ENCODE results near the gene KCNT1. TPM values are rescaled to one million over a fixed set of nuclear protein-coding genes. Genes with fewer than 3 reads are reported as not detected.

The KCNT1 gene
- total RNA-seq, 1 experiment from 2014 or later: 0.17 TPM

DNA sequence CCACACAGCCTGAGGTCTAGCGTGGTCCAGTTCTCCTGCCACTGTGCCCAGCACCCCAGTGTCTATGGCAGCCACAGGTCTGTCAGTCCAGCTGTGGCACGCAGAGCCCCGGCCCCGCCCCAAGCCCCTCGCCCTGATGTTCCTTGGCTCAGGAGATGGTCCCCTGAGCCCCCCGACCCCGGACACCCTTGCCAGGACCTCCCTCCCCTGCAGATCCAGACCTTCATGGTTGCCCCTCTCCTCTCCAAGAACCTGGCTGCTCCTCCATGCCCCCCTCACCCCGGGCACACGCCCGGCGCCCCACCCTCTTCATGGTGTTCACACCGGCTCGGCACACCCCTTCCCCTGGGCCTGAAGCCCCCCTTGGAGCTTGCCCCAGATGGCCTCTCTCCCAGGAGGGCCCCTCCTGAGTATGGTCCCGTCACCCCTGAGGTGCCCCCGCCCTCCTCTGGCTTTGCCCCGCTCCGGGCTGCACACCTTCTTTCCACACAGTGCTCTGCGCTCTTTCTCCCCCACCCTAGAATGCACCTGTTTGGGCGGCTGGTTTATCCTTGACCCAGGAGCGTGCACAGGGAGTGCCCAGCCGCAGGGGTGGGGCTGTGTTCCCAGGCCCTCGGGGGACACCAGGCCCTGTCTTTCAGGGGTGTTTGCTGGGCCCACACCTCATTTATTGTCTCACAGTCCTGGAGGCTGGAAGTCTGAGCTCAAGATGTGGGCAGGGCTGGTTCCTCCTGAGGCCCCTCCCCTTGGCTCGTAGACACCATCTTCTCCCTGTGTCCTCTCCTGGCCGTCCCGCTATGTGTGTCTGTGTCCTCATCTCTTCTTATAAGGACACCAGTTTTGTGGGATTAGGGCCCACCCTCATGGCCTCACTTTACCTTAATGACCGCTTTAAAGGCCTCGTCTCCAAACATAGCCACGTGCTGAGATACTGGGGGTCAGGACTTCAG, 37.6 kb downstream of the KCNT1 start:
- BruUV-seq (replicated peaks): no TSS peak
- H3K4me1 ChIP-seq (ENCODE audit: control insufficient read depth in 1 of 2, insufficient read depth in 2 of 2, low read length in 2 of 2): no peaks in the 10 kb centered on the region
- no peaks in the 10 kb centered on the region for H4K20me1 ChIP-seq (ENCODE audit: insufficient read depth)
- no peak overlapping the region for H3K27ac ChIP-seq (ENCODE audit: low read depth, low read length)
- TF ChIP-seq, protein P1, sequence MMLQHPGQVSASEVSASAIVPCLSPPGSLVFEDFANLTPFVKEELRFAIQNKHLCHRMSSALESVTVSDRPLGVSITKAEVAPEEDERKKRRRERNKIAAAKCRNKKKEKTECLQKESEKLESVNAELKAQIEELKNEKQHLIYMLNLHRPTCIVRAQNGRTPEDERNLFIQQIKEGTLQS (IDR thresholded peaks at IDR 0.05): no peak
- TF ChIP-seq RAD21 (IDR thresholded peaks at IDR 0.05; ENCODE audit: low read depth): no peak
- H3K9me3 ChIP-seq (ENCODE audit: control insufficient read depth in 1 of 2, insufficient read depth in 1 of 2, low read depth in 1 of 2, low read length in 2 of 2): no peaks in the 10 kb centered on the region
- ChIA-PET RAD21 (ENCODE audit: low non-redundant PET in 1 of 2, low total read pairs in 2 of 2, uncharacterized antibody in 2 of 2, unreplicated experiment in 2 of 2) (no interaction called here), CTCF (no interaction called here), POLR2A (no interaction called here)
- ATAC-seq: no peak
- no peak overlapping the region for H3K9ac ChIP-seq (ENCODE audit: low read length)
- H3K27me3 ChIP-seq (ENCODE audit: insufficient read depth, low read length): no peaks in the 10 kb centered on the region
- H3K79me2 ChIP-seq (ENCODE audit: insufficient read depth, low read length): no peaks in the 10 kb centered on the region
- H3K4me3 ChIP-seq (replicated peaks in 1 of 2; ENCODE audit: low read depth in 1 of 2, low read length in 2 of 2): no peak overlapping the region
- no peaks in the 10 kb centered on the region for H3K36me3 ChIP-seq (ENCODE audit: control insufficient read depth in 1 of 2, insufficient read depth in 2 of 2, low read length in 2 of 2)
- DNase-seq (ENCODE audit: low read depth, low spot score): no peak
- no peak overlapping the region for H3K4me2 ChIP-seq (ENCODE audit: low read length)
- intact Hi-C loops (cut with micrococcal nuclease): no loop called here
- H2AFZ ChIP-seq (ENCODE audit: low read depth, low read length, poor library complexity, severe bottlenecking): no peak overlapping the region
- H3K9me2 ChIP-seq (ENCODE audit: insufficient read depth): no peaks in the 10 kb centered on the region

DNA sequence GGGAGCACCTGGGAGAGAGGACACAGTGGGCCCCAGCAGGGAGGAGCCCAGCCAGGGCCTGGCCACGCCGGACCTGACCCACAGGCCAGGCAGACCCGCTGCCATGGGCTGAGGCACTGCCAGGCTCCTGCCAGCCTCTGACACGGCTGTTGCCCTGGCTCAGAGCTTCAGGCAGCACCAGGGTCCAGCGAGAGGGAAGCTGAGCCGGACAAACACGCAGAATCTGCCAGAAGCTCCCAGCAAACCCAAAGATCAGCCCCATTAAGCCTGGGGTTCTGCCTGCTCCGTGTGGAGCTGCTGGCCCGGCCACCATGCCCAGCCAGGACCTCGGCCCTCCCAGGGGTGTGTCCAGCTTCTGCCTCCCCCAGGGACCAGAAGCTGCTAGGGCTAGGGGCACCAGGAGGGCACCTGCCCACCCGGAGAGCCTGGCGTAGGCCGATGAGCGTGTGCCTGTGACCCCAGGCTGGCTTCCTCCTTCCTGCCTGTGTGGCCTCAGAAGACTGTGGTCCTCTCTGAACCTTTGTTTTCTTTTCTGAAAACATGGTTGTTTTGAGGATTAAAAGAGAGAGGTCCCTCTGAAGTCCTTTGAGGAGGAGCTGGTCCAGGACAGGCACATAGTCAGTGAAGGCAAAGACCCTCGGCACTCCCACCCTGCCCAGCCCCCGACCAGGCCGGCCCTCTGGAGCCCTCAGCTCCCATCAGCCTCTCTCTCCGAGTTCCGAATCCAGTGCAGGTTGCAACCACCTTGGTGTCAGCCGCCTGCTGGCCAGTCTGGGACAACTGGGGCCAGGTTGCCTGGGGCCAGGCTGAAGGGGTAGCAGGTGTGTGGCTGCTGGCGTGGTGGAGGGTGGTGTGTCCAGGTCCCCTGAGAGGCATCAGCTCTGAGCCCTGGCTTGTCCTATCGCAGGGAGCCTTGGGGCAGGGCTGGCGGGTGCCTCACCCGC, 39.6 kb downstream of the KCNT1 start:
- POLR2A ChIA-PET: no interaction called here
- intact Hi-C loops (cut with micrococcal nuclease): no loop called here
- BruUV-seq (replicated peaks): no TSS peak
- H3K9me2 ChIP-seq (ENCODE audit: insufficient read depth): no peaks in the 10 kb centered on the region
- no peaks in the 10 kb centered on the region for H3K27me3 ChIP-seq (ENCODE audit: insufficient read depth, low read length)
- no peaks in the 10 kb centered on the region for H3K79me2 ChIP-seq (ENCODE audit: insufficient read depth, low read length)
- H3K36me3 ChIP-seq (ENCODE audit: control insufficient read depth in 1 of 2, insufficient read depth in 2 of 2, low read length in 2 of 2): no peaks in the 10 kb centered on the region
- CTCF ChIA-PET: no interaction called here
- no peak overlapping the region for H2AFZ ChIP-seq (ENCODE audit: low read depth, low read length, poor library complexity, severe bottlenecking)
- no peak overlapping the region for H3K4me3 ChIP-seq (replicated peaks in 1 of 2; ENCODE audit: low read depth in 1 of 2, low read length in 2 of 2)
- no peak overlapping the region for H3K27ac ChIP-seq (ENCODE audit: low read depth, low read length)
- no peak overlapping the region for H3K4me2 ChIP-seq (ENCODE audit: low read length)
- no peak overlapping the region for H3K9ac ChIP-seq (ENCODE audit: low read length)
- no peaks in the 10 kb centered on the region for H3K4me1 ChIP-seq (ENCODE audit: control insufficient read depth in 1 of 2, insufficient read depth in 2 of 2, low read length in 2 of 2)
- TF ChIP-seq, protein P2, sequence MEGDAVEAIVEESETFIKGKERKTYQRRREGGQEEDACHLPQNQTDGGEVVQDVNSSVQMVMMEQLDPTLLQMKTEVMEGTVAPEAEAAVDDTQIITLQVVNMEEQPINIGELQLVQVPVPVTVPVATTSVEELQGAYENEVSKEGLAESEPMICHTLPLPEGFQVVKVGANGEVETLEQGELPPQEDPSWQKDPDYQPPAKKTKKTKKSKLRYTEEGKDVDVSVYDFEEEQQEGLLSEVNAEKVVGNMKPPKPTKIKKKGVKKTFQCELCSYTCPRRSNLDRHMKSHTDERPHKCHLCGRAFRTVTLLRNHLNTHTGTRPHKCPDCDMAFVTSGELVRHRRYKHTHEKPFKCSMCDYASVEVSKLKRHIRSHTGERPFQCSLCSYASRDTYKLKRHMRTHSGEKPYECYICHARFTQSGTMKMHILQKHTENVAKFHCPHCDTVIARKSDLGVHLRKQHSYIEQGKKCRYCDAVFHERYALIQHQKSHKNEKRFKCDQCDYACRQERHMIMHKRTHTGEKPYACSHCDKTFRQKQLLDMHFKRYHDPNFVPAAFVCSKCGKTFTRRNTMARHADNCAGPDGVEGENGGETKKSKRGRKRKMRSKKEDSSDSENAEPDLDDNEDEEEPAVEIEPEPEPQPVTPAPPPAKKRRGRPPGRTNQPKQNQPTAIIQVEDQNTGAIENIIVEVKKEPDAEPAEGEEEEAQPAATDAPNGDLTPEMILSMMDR (IDR thresholded peaks at IDR 0.05 in 2 of 3, conservative IDR thresholded peaks at IDR 0.05 in 1 of 3; ENCODE audit: borderline replicate concordance in 1 of 3, insufficient read depth in 1 of 3, low read depth in 2 of 3, low read length in 2 of 3): no peak
- DNase-seq (ENCODE audit: low read depth, low spot score): no peak
- peak; percentile 43; the same call in 1 of the 2 replicates for ATAC-seq
- no peaks in the 10 kb centered on the region for H4K20me1 ChIP-seq (ENCODE audit: insufficient read depth)
- RAD21 ChIA-PET (ENCODE audit: low non-redundant PET in 1 of 2, low total read pairs in 2 of 2, uncharacterized antibody in 2 of 2, unreplicated experiment in 2 of 2): no interaction called here
- no peaks in the 10 kb centered on the region for H3K9me3 ChIP-seq (ENCODE audit: control insufficient read depth in 1 of 2, insufficient read depth in 1 of 2, low read depth in 1 of 2, low read length in 2 of 2)

Data from HCT116 (cell line).